ENCODE results near the gene SLC22A12.

SLC22A12 gene

GRCh38 chr11:64605656-64606585 is 14.9 kb downstream of the SLC22A12 start:
- Histone ChIP-seq H3K9ac (ENCODE audit: low read length) (no peak overlapping the region), H3K27ac (ENCODE audit: low read depth, low read length) (no peak overlapping the region), H2BK12ac (ENCODE audit: low read length) (no peak overlapping the region), H3K79me1 (ENCODE audit: low read length) (no peaks in the 10 kb centered on the region), H2BK120ac (ENCODE audit: insufficient read depth, low read length, poor library complexity) (no peak overlapping the region), H4K91ac (ENCODE audit: low read depth, low read length) (no peak overlapping the region), H2BK5ac (ENCODE audit: low read depth, low read length, poor library complexity) (no peak overlapping the region), H3K14ac (ENCODE audit: low read length) (no peak overlapping the region), H3K9me3 (ENCODE audit: insufficient read depth, low read depth, low read length) (peaks cover 2% of the 10 kb centered on the region), H3K18ac (ENCODE audit: low read length) (no peak overlapping the region), H3K23ac (ENCODE audit: low read length) (no peak overlapping the region), H4K8ac (ENCODE audit: low read depth, low read length) (no peak overlapping the region), H3K4me3 (ENCODE audit: low read depth, low read length) (no peak overlapping the region), H3K36me3 (ENCODE audit: control insufficient read depth in 1 of 2, insufficient read depth in 2 of 2, low read length in 2 of 2) (no peaks in the 10 kb centered on the region), H3K4me2 (ENCODE audit: low read length) (no peak overlapping the region), H3K4ac (ENCODE audit: low read depth, low read length) (no peak overlapping the region), H4K12ac (ENCODE audit: low read depth, low read length) (no peak overlapping the region), H3K27me3 (ENCODE audit: insufficient read depth, low read length) (no peaks in the 10 kb centered on the region), H2AFZ (ENCODE audit: insufficient read depth, low read length, poor library complexity) (no peak overlapping the region), H3K4me1 (ENCODE audit: control insufficient read depth in 1 of 2, insufficient read depth in 2 of 2, low read length in 2 of 2) (no peaks in the 10 kb centered on the region), H3K79me2 (ENCODE audit: control insufficient read depth, insufficient read depth, low read length, poor library complexity) (no peaks in the 10 kb centered on the region), H2AK5ac (ENCODE audit: low read length) (no peak overlapping the region)
- WGBS (ENCODE audit: extremely low coverage, insufficient coverage, insufficient read length): no CpG with 5 or more reads among the region's 21 CpGs
- DNase-seq: no peak

- H2BK120ac ChIP-seq (ENCODE audit: insufficient read depth, low read length, poor library complexity): no peak overlapping the region
- no peak overlapping the region for H3K9ac ChIP-seq (ENCODE audit: low read length)
- no peak overlapping the region for H2AFZ ChIP-seq (ENCODE audit: insufficient read depth, low read length, poor library complexity)
- H3K9me3 ChIP-seq (ENCODE audit: insufficient read depth, low read depth, low read length): peaks cover 2% of the 10 kb centered on the region
- no peak overlapping the region for H3K4me3 ChIP-seq (ENCODE audit: low read depth, low read length)
- H3K4me1 ChIP-seq (ENCODE audit: control insufficient read depth in 1 of 2, insufficient read depth in 2 of 2, low read length in 2 of 2): no peaks in the 10 kb centered on the region
- H3K18ac ChIP-seq (ENCODE audit: low read length): no peak overlapping the region
- no peaks in the 10 kb centered on the region for H3K79me2 ChIP-seq (ENCODE audit: control insufficient read depth, insufficient read depth, low read length, poor library complexity)
- no peak overlapping the region for H2BK5ac ChIP-seq (ENCODE audit: low read depth, low read length, poor library complexity)
- no peak overlapping the region for H3K4me2 ChIP-seq (ENCODE audit: low read length)
- H3K36me3 ChIP-seq (ENCODE audit: control insufficient read depth in 1 of 2, insufficient read depth in 2 of 2, low read length in 2 of 2): no peaks in the 10 kb centered on the region
- no peak overlapping the region for H3K27ac ChIP-seq (ENCODE audit: low read depth, low read length)
- no peak overlapping the region for H4K91ac ChIP-seq (ENCODE audit: low read depth, low read length)
- WGBS (ENCODE audit: extremely low coverage, insufficient coverage, insufficient read length): no CpG with 5 or more reads among the region's 23 CpGs
- H3K79me1 ChIP-seq (ENCODE audit: low read length): no peaks in the 10 kb centered on the region
- DNase-seq: no peak
- H2AK5ac ChIP-seq (ENCODE audit: low read length): no peak overlapping the region
- H4K12ac ChIP-seq (ENCODE audit: low read depth, low read length): no peak overlapping the region
- H2BK12ac ChIP-seq (ENCODE audit: low read length): no peak overlapping the region
- H3K14ac ChIP-seq (ENCODE audit: low read length): no peak overlapping the region
- H3K4ac ChIP-seq (ENCODE audit: low read depth, low read length): no peak overlapping the region
- H3K27me3 ChIP-seq (ENCODE audit: insufficient read depth, low read length): no peaks in the 10 kb centered on the region
- H3K23ac ChIP-seq (ENCODE audit: low read length): no peak overlapping the region
- no peak overlapping the region for H4K8ac ChIP-seq (ENCODE audit: low read depth, low read length)
Observed at GRCh38 chr11:64606796-64607380, 15.9 kb downstream of the SLC22A12 start.

GRCh38 chr11:64607381-64607985 is 16.5 kb downstream of the SLC22A12 start:
- Histone ChIP-seq H3K36me3 (ENCODE audit: control insufficient read depth in 1 of 2, insufficient read depth in 2 of 2, low read length in 2 of 2) (no peaks in the 10 kb centered on the region), H2BK12ac (ENCODE audit: low read length) (no peak overlapping the region), H3K14ac (ENCODE audit: low read length) (no peak overlapping the region), H3K4me3 (ENCODE audit: low read depth, low read length) (no peak overlapping the region), H3K4ac (ENCODE audit: low read depth, low read length) (no peak overlapping the region), H3K27me3 (ENCODE audit: insufficient read depth, low read length) (no peaks in the 10 kb centered on the region), H3K4me1 (ENCODE audit: control insufficient read depth in 1 of 2, insufficient read depth in 2 of 2, low read length in 2 of 2) (no peaks in the 10 kb centered on the region), H2AFZ (ENCODE audit: insufficient read depth, low read length, poor library complexity) (no peak overlapping the region), H3K4me2 (ENCODE audit: low read length) (no peak overlapping the region), H3K79me1 (ENCODE audit: low read length) (no peaks in the 10 kb centered on the region), H3K23ac (ENCODE audit: low read length) (no peak overlapping the region), H2BK5ac (ENCODE audit: low read depth, low read length, poor library complexity) (no peak overlapping the region), H3K79me2 (ENCODE audit: control insufficient read depth, insufficient read depth, low read length, poor library complexity) (no peaks in the 10 kb centered on the region), H3K9ac (ENCODE audit: low read length) (no peak overlapping the region), H3K9me3 (ENCODE audit: insufficient read depth, low read depth, low read length) (peaks cover 2% of the 10 kb centered on the region), H4K91ac (ENCODE audit: low read depth, low read length) (no peak overlapping the region), H2AK5ac (ENCODE audit: low read length) (no peak overlapping the region), H2BK120ac (ENCODE audit: insufficient read depth, low read length, poor library complexity) (no peak overlapping the region), H3K27ac (ENCODE audit: low read depth, low read length) (no peak overlapping the region), H4K12ac (ENCODE audit: low read depth, low read length) (no peak overlapping the region), H4K8ac (ENCODE audit: low read depth, low read length) (no peak overlapping the region), H3K18ac (ENCODE audit: low read length) (no peak overlapping the region)
- DNase-seq: no peak
- no CpG with 5 or more reads among the region's 55 CpGs for WGBS (ENCODE audit: extremely low coverage, insufficient coverage, insufficient read length)

GRCh38 chr11:64608046-64608445 is 17.0 kb downstream of the SLC22A12 start:
- Histone ChIP-seq H4K91ac (ENCODE audit: low read depth, low read length) (no peak overlapping the region), H3K27me3 (ENCODE audit: insufficient read depth, low read length) (no peaks in the 10 kb centered on the region), H3K79me1 (ENCODE audit: low read length) (no peaks in the 10 kb centered on the region), H3K14ac (ENCODE audit: low read length) (no peak overlapping the region), H3K4me1 (ENCODE audit: control insufficient read depth in 1 of 2, insufficient read depth in 2 of 2, low read length in 2 of 2) (no peaks in the 10 kb centered on the region), H2AFZ (ENCODE audit: insufficient read depth, low read length, poor library complexity) (no peak overlapping the region), H2BK12ac (ENCODE audit: low read length) (no peak overlapping the region), H3K27ac (ENCODE audit: low read depth, low read length) (no peak overlapping the region), H3K79me2 (ENCODE audit: control insufficient read depth, insufficient read depth, low read length, poor library complexity) (no peaks in the 10 kb centered on the region), H3K4me3 (ENCODE audit: low read depth, low read length) (no peak overlapping the region), H2AK5ac (ENCODE audit: low read length) (no peak overlapping the region), H4K8ac (ENCODE audit: low read depth, low read length) (no peak overlapping the region), H3K9me3 (ENCODE audit: insufficient read depth, low read depth, low read length) (peaks cover 2% of the 10 kb centered on the region), H3K23ac (ENCODE audit: low read length) (no peak overlapping the region), H4K12ac (ENCODE audit: low read depth, low read length) (no peak overlapping the region), H3K4me2 (ENCODE audit: low read length) (no peak overlapping the region), H2BK5ac (ENCODE audit: low read depth, low read length, poor library complexity) (no peak overlapping the region), H3K36me3 (ENCODE audit: control insufficient read depth in 1 of 2, insufficient read depth in 2 of 2, low read length in 2 of 2) (no peaks in the 10 kb centered on the region), H2BK120ac (ENCODE audit: insufficient read depth, low read length, poor library complexity) (no peak overlapping the region), H3K9ac (ENCODE audit: low read length) (no peak overlapping the region), H3K4ac (ENCODE audit: low read depth, low read length) (no peak overlapping the region), H3K18ac (ENCODE audit: low read length) (no peak overlapping the region)
- no CpG with 5 or more reads among the region's 18 CpGs for WGBS (ENCODE audit: extremely low coverage, insufficient coverage, insufficient read length)
- DNase-seq: no peak
